ENCODE results near the gene CNTF. TPM values are rescaled to one million over a fixed set of nuclear protein-coding genes. Genes with fewer than 3 reads are reported as not detected.

The CNTF gene
- total RNA-seq, 3 donors from 2014 or later: 0.59 to 1.6 (median 0.66) TPM

GRCh38 chr11:58674609-58675008 is 52.1 kb downstream of the CNTF start:
- TF ChIP-seq POLR2A (IDR thresholded peaks at IDR 0.05) (no peak), CTCF (IDR thresholded peaks at IDR 0.05) (no peak), POLR2AphosphoS5 (IDR thresholded peaks at IDR 0.05) (no peak)
- intact Hi-C loops (cut with DNase I; ENCODE audit: low total_unique reads): no loop called here
- H3K4me1 ChIP-seq: no peaks in the 10 kb centered on the region
- DNase-seq (ENCODE audit: low spot score in 2 of 2): no peak
- no peak overlapping the region for H3K27ac ChIP-seq
- H3K27me3 ChIP-seq: no peaks in the 10 kb centered on the region
- no peaks in the 10 kb centered on the region for H3K36me3 ChIP-seq
- peak overlapping the region in 1 of 3 donors; percentile 2 for H3K4me3 ChIP-seq
- H3K9me3 ChIP-seq: no peaks in the 10 kb centered on the region

Other genes starting within 250 kb of the CNTF start
- gene OR5B3, start 215.8 kb upstream of the CNTF start, total RNA-seq: not detected
- not detected for gene OR5B2, start 194.5 kb upstream of the CNTF start, total RNA-seq
- not detected for gene OR5B12, start 180.4 kb upstream of the CNTF start, total RNA-seq
- gene OR5B21, start 114.6 kb upstream of the CNTF start, total RNA-seq: not detected
- gene LPXN, start 46.8 kb upstream of the CNTF start, total RNA-seq: 10 to 100 TPM in 2 of 3 donors, 1 to 10 TPM in 1; 9.2 to 21.9 (median 18.3) TPM
- 10 to 100 TPM; 45.6 to 64.2 (median 54.9) TPM for gene ZFP91, start 43.6 kb upstream of the CNTF start, total RNA-seq
- gene GLYAT, start 109.3 kb downstream of the CNTF start, total RNA-seq: 10 to 100 TPM in 1 of 3 donors, not detected in 2; 15.8 TPM
- gene GLYATL2, start 222.0 kb downstream of the CNTF start, total RNA-seq: 10 to 100 TPM in 1 of 3 donors, 1 to 10 TPM in 2; 1.3 to 38.3 (median 1.8) TPM